PC-3 (cell line): ENCODE measurements around the gene PLXNB2.
"Not testable (repeated sequence)": the region's sequence is repeated elsewhere in the genome, so short reads cannot be mapped to it uniquely, and the experiment has no call there.

ENCODE experiments used
- CTCF ChIP-seq: fragments of 300-600 bp; sonication (generic); conservative IDR thresholded peaks from 2 replicates; pipeline ENCODE4 v1.5.1; 2017; ENCODE audit warnings: antibody characterized with exemption, low read depth, mild to moderate bottlenecking, low read length
- EZH2 ChIP-seq: fragments of 300-600 bp; sonication (generic); IDR thresholded peaks from one replicate; pipeline ENCODE4 v1.6.1; 2017; ENCODE audit warnings: antibody characterized with exemption, mild to moderate bottlenecking, low read length; ENCODE audit not compliant: unreplicated experiment
- EZH2phosphoT487 ChIP-seq: fragments of 300-600 bp; sonication (generic); IDR thresholded peaks from 2 replicates; pipeline ENCODE4 v1.6.1; 2018; ENCODE audit warnings: mild to moderate bottlenecking, antibody characterized with exemption, low read length, borderline replicate concordance

DNA sequence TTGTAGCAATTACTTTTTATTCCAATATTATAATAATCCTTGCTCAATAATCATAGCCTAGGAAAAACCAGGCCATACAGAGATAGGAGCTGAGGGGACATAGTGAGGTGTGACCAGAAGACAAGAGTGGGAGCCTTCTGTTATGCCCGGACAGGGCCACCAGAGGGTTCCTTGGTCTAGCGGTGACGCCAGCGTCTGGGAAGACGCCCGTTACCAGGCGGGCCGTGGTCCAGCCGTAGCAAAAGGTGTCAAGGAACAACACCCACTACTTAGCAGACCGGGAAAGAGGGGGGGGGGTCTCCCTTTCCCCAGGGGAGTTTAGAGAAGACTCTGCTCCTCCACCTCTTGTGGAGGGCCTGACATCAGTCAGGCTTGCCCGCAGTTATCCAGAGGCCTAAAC is 34.1 kb downstream of the PLXNB2 start:
- not testable (repeated sequence) for TF ChIP-seq CTCF, EZH2, EZH2phosphoT487
